GM18507 (cell line): ENCODE data around the gene CTNNBIP1.

Experiments used
- DNase-seq: peaks from one replicate; pipeline ENCODE4 v3.0.0; 2011; ENCODE audit warnings: low read depth; ENCODE audit not compliant: insufficient read length; ENCODE audit errors: extremely low spot score
- FAIRE-seq: peaks from 2 replicates; lab custom pipeline; 2011; peaks lifted over from hg19 to GRCh38; lab: Jason Lieb, UNC

The CTNNBIP1 gene

GRCh38 chr1:9906466-9906865, 3.6 kb downstream of the CTNNBIP1 start:
- FAIRE-seq (no peak), DNase-seq (no peak)

GRCh38 chr1:9905010-9905409, 5.1 kb downstream of the CTNNBIP1 start:
- DNase-seq: no peak
- no peak for FAIRE-seq

- no peak for FAIRE-seq
- no peak for DNase-seq
These were observed 5.5 kb downstream of the CTNNBIP1 start for GRCh38 chr1:9904596-9904995.

GRCh38 chr1:9903801-9904527, 6.1 kb downstream of the CTNNBIP1 start:
- no peak for DNase-seq
- no peak for FAIRE-seq

GRCh38 chr1:9902060-9902452, 8.0 kb downstream of the CTNNBIP1 start:
- no peak for FAIRE-seq
- no peak for DNase-seq

GRCh38 chr1:9901148-9902059, 8.7 kb downstream of the CTNNBIP1 start:
- FAIRE-seq (no peak), DNase-seq (no peak)

- no peak for FAIRE-seq
These were observed 9.7 kb downstream of the CTNNBIP1 start for GRCh38 chr1:9900142-9901043.

GRCh38 chr1:9894115-9894514, 16.0 kb downstream of the CTNNBIP1 start:
- no peak for DNase-seq
- FAIRE-seq: no peak

More at GRCh38 chr1:9900142-9901043, 9.7 kb downstream of the CTNNBIP1 start:
- no peak for DNase-seq

GRCh38 chr1:9892563-9893528, 17.2 kb downstream of the CTNNBIP1 start:
- DNase-seq (no peak), FAIRE-seq (no peak)

- DNase-seq (no peak), FAIRE-seq (no peak)
These were observed 18.9 kb downstream of the CTNNBIP1 start for GRCh38 chr1:9891207-9891606.

- FAIRE-seq (no peak), DNase-seq (no peak)
These were observed 19.8 kb downstream of the CTNNBIP1 start for GRCh38 chr1:9890224-9890731.

GRCh38 chr1:9889411-9889810, 20.7 kb downstream of the CTNNBIP1 start:
- DNase-seq (no peak), FAIRE-seq (no peak)

GRCh38 chr1:9888886-9889285, 21.2 kb downstream of the CTNNBIP1 start:
- DNase-seq (no peak), FAIRE-seq (no peak)

GRCh38 chr1:9887070-9887469, 23.0 kb downstream of the CTNNBIP1 start:
- FAIRE-seq (no peak), DNase-seq (no peak)

GRCh38 chr1:9886092-9886742, 23.9 kb downstream of the CTNNBIP1 start:
- FAIRE-seq (no peak), DNase-seq (no peak)

GRCh38 chr1:9884805-9885204, 25.3 kb downstream of the CTNNBIP1 start:
- no peak for FAIRE-seq
- no peak for DNase-seq

- DNase-seq (no peak), FAIRE-seq (no peak)
These were observed 26.3 kb downstream of the CTNNBIP1 start for GRCh38 chr1:9883585-9884449.
